K562 (cell line): Measurements from ENCODE around the gene RASIP1. TPM values are rescaled to one million over a fixed set of nuclear protein-coding genes. Genes with fewer than 3 reads are reported as not detected.

Experiments used
- ARID2 ChIP-seq: fragments of 450-650 bp; IDR thresholded peaks from 2 replicates; pipeline ENCODE4 v1.6.1; 2017; ENCODE audit warnings: antibody characterized with exemption, mild to moderate bottlenecking
- BRD4 ChIP-seq: fragments of 200-600 bp; sonication (generic); IDR thresholded peaks from 2 replicates; pipeline ENCODE4 v1.6.1; 2017; ENCODE audit warnings: inconsistent platforms
- FUS ChIP-seq: fragments of 200-400 bp; formaldehyde crosslinking; optimal IDR thresholded peaks from 2 replicates; pipeline ENCODE3; 2017; ENCODE audit warnings: low read depth, low read length
- ILK ChIP-seq: fragments of 450-650 bp; IDR thresholded peaks from 2 replicates; pipeline ENCODE4 v1.6.1; 2016; ENCODE audit warnings: missing genetic modification characterization, low read depth, mild to moderate bottlenecking, missing compliant biosample characterization, moderate library complexity, borderline replicate concordance
- KLF10 ChIP-seq: fragments of 250-450 bp; sonication (Bioruptor Pico); IDR thresholded peaks from 2 replicates; pipeline ENCODE4 v1.6.1; 2021; ENCODE audit warnings: matching md5 sums
- MCM2 ChIP-seq: fragments of 450-650 bp; IDR thresholded peaks from 2 replicates; pipeline ENCODE4 v1.6.1; 2017; ENCODE audit warnings: low read depth, mild to moderate bottlenecking
- POLR2AphosphoS2 ChIP-seq: IDR thresholded peaks from 2 replicates; pipeline ENCODE4 v1.6.1; 2012; ENCODE audit warnings: low read length, improper control_type of control experiment
- PTBP1 ChIP-seq: fragments of 200-400 bp; formaldehyde crosslinking; IDR thresholded peaks from 2 replicates; pipeline ENCODE4 v1.6.1; 2017; ENCODE audit warnings: low read depth, low read length
- RFX5 ChIP-seq: IDR thresholded peaks from 2 replicates; pipeline ENCODE4 v1.6.1; 2011; ENCODE audit warnings: low read depth, mild to moderate bottlenecking, improper control_type of control experiment, low read length
- SMARCE1 ChIP-seq: fragments of 450-650 bp; IDR thresholded peaks from 2 replicates; pipeline ENCODE4 v1.7.1; 2016; ENCODE audit warnings: mild to moderate bottlenecking
- SRF ChIP-seq, 2 experiments: fragments of 250-450, 450-650 bp in 1 of 2; sonication (Bioruptor Pico) in 1 of 2; sonication (generic) in 1 of 2; formaldehyde crosslinking; IDR thresholded peaks; 2 replicates each; pipeline versions ENCODE4 v1.5.0 to v1.5.1; 2020 to 2022; ENCODE audit warnings: mild to moderate bottlenecking in 1 of 2, missing genetic modification reagents in 1 of 2
- TSC22D4 ChIP-seq: fragments of 450-650 bp; IDR thresholded peaks from 2 replicates; pipeline ENCODE4 v1.6.1; 2016; ENCODE audit warnings: missing genetic modification characterization, missing biosample characterization, control low read depth
- ZC3H8 ChIP-seq: fragments of 450-650 bp; IDR thresholded peaks from 2 replicates; pipeline ENCODE4 v1.6.1; 2017
- ZNF324 ChIP-seq: fragments of 250-450 bp; sonication (Bioruptor Pico); IDR thresholded peaks from 2 replicates; pipeline ENCODE4 v1.4.0; 2020; ENCODE audit warnings: mild to moderate bottlenecking
- ZNF586 ChIP-seq: fragments of 450-650 bp; formaldehyde crosslinking; conservative IDR thresholded peaks from 2 replicates; pipeline ENCODE4 v1.4.0; 2020; ENCODE audit warnings: mild to moderate bottlenecking, moderate library complexity
- polyA plus RNA-seq, 8 experiments: library from polyadenylated mRNA; depleted of rRNA in 4 of 8; stranded (reverse) in 5 of 8; unstranded in 3 of 8; fragments of >200 nt; fragmentation: Nextera tagmentation in 2 of 8; fragmentation: Illumina TruSeq in 1 of 8; extraction: Ambion mirVana in 2 of 8; extraction: Trizol in 1 of 8; gene quantifications; 2 replicates each; pipeline versions ENCODE4 v1.2.1 to v1.2.3, GENCODE V29; 2011 to 2014; ENCODE audit warnings: inconsistent platforms in 1 of 8, missing spikeins in 1 of 8
- total RNA-seq, 7 experiments: library from RNA; depleted of rRNA in 6 of 7; stranded (reverse); fragments of >200 nt in 6 of 7; fragmentation: Illumina TruSeq in 2 of 7; extraction: Trizol in 2 of 7; gene quantifications; 2 replicates each; pipeline versions ENCODE4 v1.2.1 to v1.2.3, GENCODE V29; 2011 to 2021; ENCODE audit warnings: low replicate concordance in 1 of 7
- TF ChIP-seq, protein P1 (sequence below), 3 experiments: fragments of 200-800 bp in 1 of 3; sonication (Bioruptor generic) in 1 of 3; sonication (generic) in 1 of 3; formaldehyde crosslinking in 1 of 3; IDR thresholded peaks; 2 replicates each; pipeline versions ENCODE4 v1.6.1 to v1.8.0; 2016 to 2022; ENCODE audit warnings: mild to moderate bottlenecking in 2 of 3, missing compliant biosample characterization in 2 of 3, missing genetic modification characterization in 2 of 3, missing genetic modification reagents in 1 of 3
- TF ChIP-seq, protein P2 (sequence below): fragments of 200-800 bp; sonication (Bioruptor generic); IDR thresholded peaks from 2 replicates; pipeline ENCODE4 v1.6.1; 2016; ENCODE audit warnings: missing genetic modification characterization, missing compliant biosample characterization

Gene RASIP1
- total and polyA plus RNA-seq, 9 of the 15 experiments (the other 6 are each of a cell fraction or from before 2014, with no cell fraction given): 0.20 to 4.7 (median 1.5) TPM

DNA sequence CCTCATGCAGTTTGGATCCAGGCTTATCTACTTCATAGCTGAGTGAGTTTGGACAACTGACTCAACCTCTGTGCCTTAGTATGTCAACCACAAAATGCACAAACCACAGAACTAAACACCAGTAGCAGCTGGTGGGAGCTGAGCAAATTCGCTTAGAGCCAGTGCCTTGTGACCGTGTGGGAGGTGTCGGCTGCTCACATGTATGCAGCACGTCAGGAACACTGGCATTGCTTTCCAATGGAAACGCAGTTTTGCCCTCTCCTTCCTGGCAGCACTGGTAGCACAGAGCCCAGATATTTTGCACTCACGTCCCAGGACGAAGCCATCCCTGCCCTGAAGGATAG is 59.3 kb downstream of the RASIP1 start (continued):
- TF ChIP-seq SMARCE1 (peak; percentile 51; the same call in 1 of the 2 replicates), TSC22D4 (tag) (no peak), RFX5 (no peak), MCM2 (no peak), PTBP1 (no peak), ZNF586 (CRISPR knock-in tag) (no peak), ILK (no peak), ZC3H8 (no peak), BRD4 (no peak), POLR2AphosphoS2 (no peak), ZNF324 (CRISPR knock-in tag) (no peak), FUS (no peak), SRF (CRISPR knock-in tag; IDR thresholded peaks at IDR 0.05) (no peak), KLF10 (no peak), ARID2 (no peak)
- TF ChIP-seq, protein P1, sequence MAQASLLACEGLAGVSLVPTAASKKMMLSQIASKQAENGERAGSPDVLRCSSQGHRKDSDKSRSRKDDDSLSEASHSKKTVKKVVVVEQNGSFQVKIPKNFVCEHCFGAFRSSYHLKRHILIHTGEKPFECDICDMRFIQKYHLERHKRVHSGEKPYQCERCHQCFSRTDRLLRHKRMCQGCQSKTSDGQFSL (CRISPR knock-in tag; IDR thresholded peaks at IDR 0.05): no peak
- TF ChIP-seq, protein P1 (tag; IDR thresholded peaks at IDR 0.05): no peak
- TF ChIP-seq, protein P2, sequence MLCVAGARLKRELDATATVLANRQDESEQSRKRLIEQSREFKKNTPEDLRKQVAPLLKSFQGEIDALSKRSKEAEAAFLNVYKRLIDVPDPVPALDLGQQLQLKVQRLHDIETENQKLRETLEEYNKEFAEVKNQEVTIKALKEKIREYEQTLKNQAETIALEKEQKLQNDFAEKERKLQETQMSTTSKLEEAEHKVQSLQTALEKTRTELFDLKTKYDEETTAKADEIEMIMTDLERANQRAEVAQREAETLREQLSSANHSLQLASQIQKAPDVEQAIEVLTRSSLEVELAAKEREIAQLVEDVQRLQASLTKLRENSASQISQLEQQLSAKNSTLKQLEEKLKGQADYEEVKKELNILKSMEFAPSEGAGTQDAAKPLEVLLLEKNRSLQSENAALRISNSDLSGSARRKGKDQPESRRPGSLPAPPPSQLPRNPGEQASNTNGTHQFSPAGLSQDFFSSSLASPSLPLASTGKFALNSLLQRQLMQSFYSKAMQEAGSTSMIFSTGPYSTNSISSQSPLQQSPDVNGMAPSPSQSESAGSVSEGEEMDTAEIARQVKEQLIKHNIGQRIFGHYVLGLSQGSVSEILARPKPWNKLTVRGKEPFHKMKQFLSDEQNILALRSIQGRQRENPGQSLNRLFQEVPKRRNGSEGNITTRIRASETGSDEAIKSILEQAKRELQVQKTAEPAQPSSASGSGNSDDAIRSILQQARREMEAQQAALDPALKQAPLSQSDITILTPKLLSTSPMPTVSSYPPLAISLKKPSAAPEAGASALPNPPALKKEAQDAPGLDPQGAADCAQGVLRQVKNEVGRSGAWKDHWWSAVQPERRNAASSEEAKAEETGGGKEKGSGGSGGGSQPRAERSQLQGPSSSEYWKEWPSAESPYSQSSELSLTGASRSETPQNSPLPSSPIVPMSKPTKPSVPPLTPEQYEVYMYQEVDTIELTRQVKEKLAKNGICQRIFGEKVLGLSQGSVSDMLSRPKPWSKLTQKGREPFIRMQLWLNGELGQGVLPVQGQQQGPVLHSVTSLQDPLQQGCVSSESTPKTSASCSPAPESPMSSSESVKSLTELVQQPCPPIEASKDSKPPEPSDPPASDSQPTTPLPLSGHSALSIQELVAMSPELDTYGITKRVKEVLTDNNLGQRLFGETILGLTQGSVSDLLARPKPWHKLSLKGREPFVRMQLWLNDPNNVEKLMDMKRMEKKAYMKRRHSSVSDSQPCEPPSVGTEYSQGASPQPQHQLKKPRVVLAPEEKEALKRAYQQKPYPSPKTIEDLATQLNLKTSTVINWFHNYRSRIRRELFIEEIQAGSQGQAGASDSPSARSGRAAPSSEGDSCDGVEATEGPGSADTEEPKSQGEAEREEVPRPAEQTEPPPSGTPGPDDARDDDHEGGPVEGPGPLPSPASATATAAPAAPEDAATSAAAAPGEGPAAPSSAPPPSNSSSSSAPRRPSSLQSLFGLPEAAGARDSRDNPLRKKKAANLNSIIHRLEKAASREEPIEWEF (CRISPR knock-in tag): no peak
